ENCODE data around the gene MCMBP. TPM values are rescaled to one million over a fixed set of nuclear protein-coding genes. Genes with fewer than 3 reads are reported as not detected.

Gene MCMBP
- polyA plus RNA-seq, 1 donor (not counting 4 experiments of a cell fraction or from before 2014, with no cell fraction given): 74.4 TPM

GRCh38 chr10:119806334-119807130, 66.1 kb downstream of the MCMBP start:
- no peak for TF ChIP-seq EZH2 (IDR thresholded peaks at IDR 0.05; ENCODE audit: low read length)
- TF ChIP-seq CTCF (optimal IDR thresholded peaks at IDR 0.05 in 1 of 3, IDR thresholded peaks at IDR 0.05 in 1 of 3, conservative IDR thresholded peaks at IDR 0.05 in 1 of 3; ENCODE audit: extremely low read depth in 1 of 3, insufficient read depth in 2 of 3, low read length in 3 of 3): no peak
- no peaks in the 10 kb centered on the region for H3K79me2 ChIP-seq (ENCODE audit: control insufficient read depth, insufficient read depth, low read length)
- no peak overlapping the region for H3K4me2 ChIP-seq (ENCODE audit: control insufficient read depth, extremely low read depth, insufficient read depth, low read depth, low read length)
- H3K27me3 ChIP-seq (ENCODE audit: control insufficient read depth, extremely low read depth, insufficient read depth, low read length): no peaks in the 10 kb centered on the region
- H2AFZ ChIP-seq (ENCODE audit: control insufficient read depth, low read length): no peak overlapping the region
- no peak overlapping the region for H3K27ac ChIP-seq (ENCODE audit: control insufficient read depth, insufficient read depth, low read length)
- no peaks in the 10 kb centered on the region for H3K9me3 ChIP-seq (ENCODE audit: control insufficient read depth, low read depth, low read length)
- peaks cover 4 to 6% of the 10 kb centered on the region in 2 experiments for H3K36me3 ChIP-seq (ENCODE audit: control insufficient read depth in 2 of 2, extremely low read depth in 1 of 2, insufficient read depth in 2 of 2, low read length in 2 of 2)
- no peaks in the 10 kb centered on the region for H3K9me1 ChIP-seq (ENCODE audit: control insufficient read depth, extremely low read depth, insufficient read depth, low read length)
- dilution Hi-C loops (cut with MboI; ENCODE audit: extremely low pct_ligation_motif_present, low sequenced_read_pairs): no loop called here
- no peaks in the 10 kb centered on the region for H4K20me1 ChIP-seq (ENCODE audit: control insufficient read depth, extremely low read depth, insufficient read depth, low read length)
- DNase-seq (ENCODE audit: low read depth, low spot score) (no peak), FAIRE-seq (no peak)
- H3K4me1 ChIP-seq (ENCODE audit: control insufficient read depth, extremely low read depth, insufficient read depth, low read length): no peaks in the 10 kb centered on the region
- H3K4me3 ChIP-seq (ENCODE audit: control insufficient read depth in 2 of 3, extremely low read depth in 1 of 3, insufficient read depth in 2 of 3, low read depth in 1 of 3, low read length in 3 of 3): no peak overlapping the region
- no peak overlapping the region for H3K9ac ChIP-seq (ENCODE audit: control insufficient read depth, extremely low read depth, insufficient read depth, low read length)

GRCh38 chr10:119805702-119806230, 66.9 kb downstream of the MCMBP start:
- Histone ChIP-seq H3K27ac (ENCODE audit: control insufficient read depth, insufficient read depth, low read length) (no peak overlapping the region), H3K9ac (ENCODE audit: control insufficient read depth, extremely low read depth, insufficient read depth, low read length) (no peak overlapping the region), H2AFZ (ENCODE audit: control insufficient read depth, low read length) (no peak overlapping the region), H3K4me3 (ENCODE audit: control insufficient read depth in 2 of 3, extremely low read depth in 1 of 3, insufficient read depth in 2 of 3, low read depth in 1 of 3, low read length in 3 of 3) (no peak overlapping the region), H4K20me1 (ENCODE audit: control insufficient read depth, extremely low read depth, insufficient read depth, low read length) (no peaks in the 10 kb centered on the region), H3K4me2 (ENCODE audit: control insufficient read depth, extremely low read depth, insufficient read depth, low read depth, low read length) (no peak overlapping the region), H3K4me1 (ENCODE audit: control insufficient read depth, extremely low read depth, insufficient read depth, low read length) (no peaks in the 10 kb centered on the region), H3K9me1 (ENCODE audit: control insufficient read depth, extremely low read depth, insufficient read depth, low read length) (no peaks in the 10 kb centered on the region), H3K27me3 (ENCODE audit: control insufficient read depth, extremely low read depth, insufficient read depth, low read length) (no peaks in the 10 kb centered on the region), H3K9me3 (ENCODE audit: control insufficient read depth, low read depth, low read length) (no peaks in the 10 kb centered on the region), H3K36me3 (ENCODE audit: control insufficient read depth in 2 of 2, extremely low read depth in 1 of 2, insufficient read depth in 2 of 2, low read length in 2 of 2) (peaks cover 1 to 6% of the 10 kb centered on the region in 2 experiments), H3K79me2 (ENCODE audit: control insufficient read depth, insufficient read depth, low read length) (no peaks in the 10 kb centered on the region)
- dilution Hi-C loops (cut with MboI; ENCODE audit: extremely low pct_ligation_motif_present, low sequenced_read_pairs): no loop called here
- TF ChIP-seq CTCF (optimal IDR thresholded peaks at IDR 0.05 in 1 of 3, IDR thresholded peaks at IDR 0.05 in 1 of 3, conservative IDR thresholded peaks at IDR 0.05 in 1 of 3; ENCODE audit: extremely low read depth in 1 of 3, insufficient read depth in 2 of 3, low read length in 3 of 3) (no peak), EZH2 (IDR thresholded peaks at IDR 0.05; ENCODE audit: low read length) (no peak)
- FAIRE-seq (no peak), DNase-seq (ENCODE audit: low read depth, low spot score) (no peak)
